ENCODE data around the gene IKZF3.
"Not testable (repeated sequence)": the region's sequence is repeated elsewhere in the genome, so short reads cannot be mapped to it uniquely, and the experiment has no call there.

Gene IKZF3

DNA sequence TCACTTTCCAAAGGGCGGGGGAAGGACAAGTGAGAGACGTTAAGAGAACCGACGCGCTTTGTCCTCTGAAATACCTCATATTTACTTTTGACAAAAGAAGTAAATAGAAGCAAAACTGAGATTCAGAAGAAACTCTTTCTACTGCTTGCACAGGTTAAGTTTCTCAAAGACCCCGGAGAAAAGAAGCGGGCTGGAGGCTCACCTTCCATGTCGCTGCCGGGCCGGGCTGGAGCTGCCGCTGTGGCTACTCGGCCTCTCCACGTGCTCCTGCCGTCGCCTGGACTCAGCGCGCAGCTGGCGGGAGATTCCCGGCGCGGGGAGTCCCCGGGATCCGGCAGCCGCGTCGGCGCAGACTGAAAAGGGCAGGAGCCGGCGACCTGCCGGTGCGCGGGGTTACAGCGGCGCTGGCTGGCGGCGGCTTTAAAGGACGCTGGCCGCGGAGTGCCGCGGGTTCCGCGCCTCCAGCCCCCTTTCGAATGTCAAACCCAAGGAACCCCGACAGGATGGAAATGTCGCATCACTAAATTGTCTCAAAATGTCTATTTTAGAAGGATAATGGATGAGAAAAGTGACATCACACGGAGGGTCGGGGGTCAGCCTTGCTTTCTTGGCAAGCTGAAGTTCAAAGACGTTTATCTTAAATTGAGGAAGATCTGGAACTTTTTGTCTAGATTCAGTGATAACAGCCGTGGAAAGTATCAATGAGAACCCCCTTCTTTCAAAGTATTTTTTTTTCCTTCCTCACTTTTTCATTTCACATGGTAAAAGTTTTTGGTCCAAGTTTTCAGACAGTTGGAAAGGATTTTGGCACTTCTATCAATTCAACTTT is at the start of gene IKZF3:
IKZF3 (minus strand) TSS at position 395 of the 829 bp plus-strand sequence; CDS start at position 209, 186 bp downstream.
- DNase-seq, result peak; percentile 86

DNA sequence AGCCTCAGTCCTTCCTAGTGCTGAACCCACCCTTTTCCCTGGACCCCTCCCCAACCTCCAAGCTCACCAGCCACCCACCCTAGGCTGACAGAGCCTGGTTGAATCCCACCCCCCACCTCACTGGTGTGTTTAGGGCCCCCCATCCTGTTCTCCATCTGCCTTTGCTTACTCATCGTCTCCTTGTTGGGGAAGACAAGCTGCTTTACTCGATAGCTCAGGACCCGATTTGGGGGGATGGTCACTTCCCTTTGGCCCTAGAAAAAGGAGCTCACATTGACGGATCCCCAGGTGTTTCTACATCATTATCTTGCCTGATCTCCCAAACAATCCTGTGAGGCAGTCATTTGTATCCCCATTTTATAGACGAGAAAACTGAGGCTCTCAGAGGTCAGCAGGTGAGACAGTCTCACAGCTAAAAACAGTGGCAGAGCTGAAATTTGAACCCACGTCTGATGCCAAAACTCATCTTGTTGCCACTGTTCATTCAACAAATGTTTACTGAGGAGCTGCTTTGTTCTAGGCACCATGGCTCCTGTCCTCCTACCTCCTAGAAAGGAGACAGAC is 44.8 kb upstream of the IKZF3 start:
- DNase-seq, result no peak

- DNase-seq, result no peak
Measured at GRCh38 chr17:39904990-39905288, 40.8 kb upstream of the IKZF3 start.

DNA sequence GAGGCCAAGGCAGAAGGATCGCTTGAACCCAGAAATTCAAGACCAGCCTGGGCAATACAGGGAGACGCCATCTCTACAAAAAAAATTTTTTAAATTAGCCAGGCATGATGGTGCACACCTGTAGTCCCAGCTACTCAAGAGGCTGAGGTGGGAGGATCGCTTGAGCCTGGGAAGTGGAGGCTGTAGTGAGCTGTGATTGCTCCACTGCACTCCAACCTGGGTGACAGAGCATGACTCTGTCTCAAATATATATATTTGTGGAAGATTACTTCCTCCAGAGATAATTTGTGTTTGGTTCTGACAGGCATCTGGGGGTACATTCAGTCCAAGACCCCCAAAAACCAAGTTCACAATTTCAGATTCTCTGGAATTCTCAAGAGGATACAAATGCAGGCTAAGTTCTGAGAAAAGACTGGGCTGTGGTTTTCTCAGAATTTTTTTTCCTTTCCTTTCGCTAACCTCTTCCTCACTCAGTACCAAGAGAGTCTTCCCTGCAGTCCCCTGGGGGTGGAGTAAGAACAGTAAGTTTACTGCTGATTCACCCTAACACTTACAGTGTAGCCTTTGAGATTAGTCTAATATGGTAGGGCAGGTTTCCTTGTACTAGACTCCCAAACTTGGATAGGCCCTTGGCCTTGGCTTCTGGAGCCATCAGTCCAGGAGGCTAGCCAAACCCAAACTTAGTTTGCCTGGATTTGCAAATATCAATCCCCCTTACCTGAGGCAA is 39.2 kb upstream of the IKZF3 start:
- no peak for DNase-seq

- not testable (repeated sequence) for DNase-seq
Measured at GRCh38 chr17:39902027-39902426, 37.9 kb upstream of the IKZF3 start.

DNA sequence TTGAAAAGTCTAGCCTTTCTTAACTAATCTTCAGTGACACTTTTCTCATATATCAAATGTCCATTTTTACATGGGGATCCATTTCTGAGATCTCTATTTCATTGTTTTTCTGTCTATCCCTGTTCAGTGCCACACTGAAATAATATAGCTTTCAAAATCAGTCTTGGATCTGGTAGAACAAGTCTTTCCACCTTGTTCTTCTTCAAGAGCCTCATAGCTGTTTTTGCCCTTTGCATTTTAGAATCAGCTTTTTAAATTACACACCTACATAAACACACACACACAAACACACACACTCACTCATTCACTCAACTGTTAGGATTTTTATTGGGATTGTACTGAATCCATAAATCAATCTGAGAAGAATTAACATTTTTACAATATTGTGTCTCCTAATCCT is 35.1 kb upstream of the IKZF3 start:
- no peak for DNase-seq

GRCh38 chr17:39898088-39898487 is 34.0 kb upstream of the IKZF3 start:
- DNase-seq, result no peak

- DNase-seq, result no peak
Measured at GRCh38 chr17:39894681-39895376, 30.7 kb upstream of the IKZF3 start.

DNA sequence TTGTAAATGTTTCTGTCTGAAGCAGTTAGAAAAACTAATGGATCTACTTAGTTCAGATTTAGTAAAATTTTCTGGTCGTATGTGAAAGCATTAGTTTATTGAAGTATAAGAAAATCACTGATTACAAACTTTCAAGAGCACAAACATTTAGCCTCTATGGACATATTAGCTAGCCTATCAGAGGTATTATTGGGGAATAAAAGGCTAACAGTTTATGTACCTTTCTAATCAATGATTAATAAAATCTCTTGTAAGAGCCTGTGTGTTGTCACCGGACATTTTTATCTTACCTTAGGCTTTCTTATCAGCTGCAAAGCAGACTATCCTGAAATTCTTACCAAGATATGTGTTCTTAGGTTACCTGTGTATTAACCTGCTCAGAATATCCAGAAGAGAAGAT is 25.1 kb upstream of the IKZF3 start:
- DNase-seq, result no peak

- no peak for DNase-seq
Measured at GRCh38 chr17:39887078-39887477, 23.0 kb upstream of the IKZF3 start.

- DNase-seq, result not testable (repeated sequence)
Measured at GRCh38 chr17:39886102-39886501, 22.0 kb upstream of the IKZF3 start.

DNA sequence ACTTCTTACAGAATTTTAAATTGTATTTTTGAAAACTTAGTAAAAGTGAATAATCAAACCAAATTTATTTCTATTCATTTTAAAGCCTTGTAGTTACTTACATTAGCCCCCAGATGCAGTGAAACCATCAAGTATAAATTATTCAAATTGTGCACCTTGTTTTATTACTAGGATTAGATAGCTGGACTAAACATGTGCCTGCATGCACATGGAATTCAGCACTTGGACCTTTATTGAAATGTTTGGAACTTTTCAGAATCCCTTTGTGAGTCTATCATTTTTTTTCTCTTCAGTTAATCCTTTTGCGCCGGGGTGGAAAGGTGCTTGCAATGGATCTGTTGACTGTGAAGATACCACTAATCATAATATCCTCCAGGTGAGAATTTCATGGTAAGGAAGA is 8.6 kb upstream of the IKZF3 start:
- DNase-seq, result no peak

- no peak for DNase-seq
Measured at GRCh38 chr17:39871801-39872200, 7.7 kb upstream of the IKZF3 start.

- no peak for DNase-seq
Measured at GRCh38 chr17:39870776-39871175, 6.7 kb upstream of the IKZF3 start.

GRCh38 chr17:39868554-39868942 is 4.4 kb upstream of the IKZF3 start:
- DNase-seq, result no peak

- DNase-seq, result peak; percentile 54
Measured at GRCh38 chr17:39867880-39868553, 3.9 kb upstream of the IKZF3 start, which contains the start of gene ZPBP2. Gene ZPBP2, plus strand, starts transcription at chr17:39868202. Its CDS starts 153 bp downstream, at chr17:39868355.

GRCh38 chr17:39867084-39867879 is 3.2 kb upstream of the IKZF3 start:
- peak; percentile 78 for DNase-seq

DNA sequence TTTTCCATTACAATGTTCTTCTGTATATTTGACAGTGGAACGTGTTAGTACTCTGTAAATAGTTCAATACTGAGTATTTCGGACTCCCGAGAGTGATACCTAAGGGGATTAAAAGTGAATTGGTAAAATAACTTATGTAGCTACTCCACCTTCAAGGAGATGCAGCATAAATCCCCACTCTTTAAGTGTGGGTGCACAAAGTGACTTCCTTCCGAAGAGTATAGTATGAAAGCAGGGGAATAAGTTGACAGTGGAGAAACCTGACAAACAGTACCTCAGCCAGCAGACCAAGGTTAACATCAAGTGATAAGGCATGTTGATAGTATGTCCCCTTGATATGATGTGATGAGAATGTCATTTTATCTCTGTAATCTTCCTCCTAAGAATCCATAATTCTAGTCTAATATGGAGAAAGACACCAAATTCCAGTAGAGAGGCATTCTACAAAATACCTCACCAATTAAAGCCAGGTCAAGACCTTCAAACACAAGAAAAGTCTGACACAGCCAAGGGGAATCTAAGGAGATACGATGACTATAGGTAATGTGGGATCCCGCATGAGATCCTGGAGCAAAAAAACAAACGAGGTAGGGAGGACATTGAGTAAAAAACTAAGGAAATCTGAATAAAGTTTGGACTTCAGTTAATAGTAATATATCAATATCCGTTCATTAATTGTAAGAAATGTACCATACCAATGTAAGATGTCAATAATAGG is 2.1 kb upstream of the IKZF3 start:
- DNase-seq, result no peak

DNA sequence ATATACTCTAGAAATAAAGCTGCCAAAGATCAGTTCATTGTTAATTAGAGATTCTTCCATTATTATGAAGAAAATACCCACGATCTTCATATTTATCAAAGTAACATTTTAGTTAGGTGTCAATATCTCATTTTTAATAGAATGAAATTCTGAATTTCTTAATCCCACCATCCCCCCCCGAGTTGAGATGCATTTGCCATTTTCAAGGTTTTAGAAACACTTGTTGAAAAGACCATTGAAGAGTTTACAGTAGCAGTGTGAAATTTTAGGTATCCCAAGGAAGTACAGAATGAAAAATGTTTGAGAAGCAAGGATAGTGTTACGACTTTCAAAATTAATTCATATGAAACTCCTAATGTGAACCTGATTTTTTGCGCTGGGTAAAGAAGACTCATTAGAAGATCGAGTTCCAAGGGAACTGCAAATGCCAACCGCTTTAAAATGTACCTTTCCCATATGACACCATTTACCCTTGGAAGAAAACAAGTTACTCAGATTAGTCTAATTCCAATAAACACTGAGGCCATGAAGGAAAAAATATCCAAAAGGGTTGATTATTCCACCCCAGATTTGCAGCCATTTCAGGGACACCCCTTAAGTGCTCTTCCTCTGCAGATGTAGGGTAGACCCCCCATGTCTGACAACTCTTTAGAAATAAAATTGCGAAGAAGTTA is 731 bp downstream of the IKZF3 start:
- DNase-seq, result no peak

GRCh38 chr17:39861235-39861634 is 2.9 kb downstream of the IKZF3 start:
- DNase-seq, result no peak

All from stimulated activated CD4-positive, alpha-beta T cell treated with anti-CD3 and anti-CD28 coated beads, Interleukin-4, amount 100 ng/mL, for 24 hours (primary cell).